GM18907 (cell line): ENCODE measurements around the gene MAP4K4.
"Not testable (repeated sequence)": the region's sequence is repeated elsewhere in the genome, so short reads cannot be mapped to it uniquely, and the experiment has no call there.

Source experiments
- ATAC-seq: cut with Tn5 transposase; IDR thresholded peaks from one replicate; pipeline ENCODE4 v1.9.1; 2021; ENCODE audit warnings: mild to moderate bottlenecking, moderate library complexity; ENCODE audit not compliant: unreplicated experiment

Gene MAP4K4

DNA sequence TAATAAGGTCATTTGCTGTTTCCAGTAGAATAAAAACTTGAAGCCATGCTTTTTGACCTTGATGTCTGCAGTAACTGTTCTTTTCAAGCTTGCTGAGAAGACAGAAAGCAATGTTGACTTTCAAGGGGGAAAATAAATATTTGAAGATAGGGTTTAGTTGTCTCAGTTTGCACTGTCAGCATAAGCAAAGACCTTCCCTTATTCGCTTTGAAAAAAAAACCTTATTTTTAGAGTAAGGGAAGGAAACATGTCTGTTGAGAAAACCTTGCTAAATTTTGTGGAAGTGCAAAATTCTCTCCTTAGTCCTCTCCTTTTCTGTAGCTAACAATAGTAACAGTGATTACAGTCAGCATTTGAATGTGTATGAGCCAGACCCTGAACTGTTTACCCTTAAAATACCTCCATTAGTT is 43.1 kb downstream of the MAP4K4 start:
- no peak for ATAC-seq

DNA sequence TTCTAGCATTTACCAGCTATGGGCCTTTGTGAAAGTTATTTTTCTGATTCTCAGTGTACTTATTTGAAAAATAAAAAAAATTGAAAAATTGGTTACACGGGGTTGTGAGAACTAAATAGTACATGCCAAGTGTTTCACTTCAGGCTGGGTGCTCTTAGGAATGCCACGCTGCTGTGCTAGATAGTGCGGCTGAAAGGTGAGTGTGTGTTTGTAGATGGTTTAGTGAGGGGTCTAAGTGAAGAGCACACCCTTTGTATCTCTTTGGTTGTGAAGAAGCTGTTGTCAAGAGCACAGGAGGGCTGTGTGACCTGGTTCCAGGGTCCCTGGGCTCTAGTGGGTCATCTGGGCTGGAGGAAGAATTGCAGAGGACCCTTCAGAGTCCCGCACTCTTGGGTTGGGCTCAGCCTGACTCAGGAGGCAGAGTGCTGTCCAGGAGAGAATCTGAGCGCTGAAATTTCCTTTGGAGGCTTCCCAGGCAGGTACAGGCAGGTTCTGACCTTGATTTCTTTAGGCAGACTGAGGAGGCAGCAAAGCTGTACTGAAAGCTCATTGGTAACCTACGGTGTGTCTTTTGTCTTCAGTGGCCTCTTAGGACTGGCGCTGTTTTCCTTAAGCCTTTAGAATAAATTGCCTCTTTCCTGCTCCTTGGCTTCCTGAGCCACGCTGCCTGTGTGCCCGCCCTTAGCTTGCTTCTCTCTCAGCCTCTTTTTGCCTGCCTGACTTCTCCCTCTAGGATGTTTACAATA is 44.4 kb downstream of the MAP4K4 start:
- ATAC-seq, result no peak

DNA sequence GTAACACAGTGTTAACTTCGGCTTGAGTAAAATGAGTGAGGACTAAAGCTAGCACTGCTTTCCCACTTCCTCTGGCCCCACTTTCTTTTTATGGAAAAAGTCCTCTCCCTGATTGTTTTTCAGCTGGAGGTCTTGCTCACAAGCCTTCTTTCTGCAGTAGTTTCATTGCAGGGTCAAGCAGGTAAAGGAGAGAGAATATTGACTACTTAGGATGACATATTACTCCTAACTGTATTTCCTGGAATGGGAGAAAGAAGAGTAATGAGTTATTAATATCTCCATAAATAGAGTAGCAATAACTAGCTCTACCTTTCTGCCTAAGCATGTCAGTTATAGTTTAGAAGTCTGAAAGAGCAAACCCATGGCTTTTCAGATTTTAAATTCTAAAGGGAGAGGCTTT is 45.0 kb downstream of the MAP4K4 start:
- ATAC-seq, result no peak

DNA sequence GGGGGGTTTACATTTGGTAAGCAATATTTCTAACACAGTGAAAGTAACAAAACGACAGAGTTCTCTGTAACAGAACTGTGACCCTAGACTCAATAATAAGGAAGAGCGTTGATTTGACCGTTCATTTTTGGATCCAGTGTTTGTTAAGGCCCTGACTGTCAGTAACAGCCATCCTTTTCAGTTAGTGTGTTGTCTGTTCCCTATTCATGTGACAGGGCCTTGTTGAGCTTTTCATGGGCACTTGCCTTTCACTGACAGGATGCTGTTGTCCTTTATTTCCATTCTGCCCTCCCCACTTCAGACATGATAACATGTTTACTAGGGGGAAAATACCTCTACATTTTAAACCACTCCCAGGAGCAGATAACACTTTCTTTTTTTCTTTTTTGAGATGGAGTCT is 45.8 kb downstream of the MAP4K4 start:
- ATAC-seq, result no peak

DNA sequence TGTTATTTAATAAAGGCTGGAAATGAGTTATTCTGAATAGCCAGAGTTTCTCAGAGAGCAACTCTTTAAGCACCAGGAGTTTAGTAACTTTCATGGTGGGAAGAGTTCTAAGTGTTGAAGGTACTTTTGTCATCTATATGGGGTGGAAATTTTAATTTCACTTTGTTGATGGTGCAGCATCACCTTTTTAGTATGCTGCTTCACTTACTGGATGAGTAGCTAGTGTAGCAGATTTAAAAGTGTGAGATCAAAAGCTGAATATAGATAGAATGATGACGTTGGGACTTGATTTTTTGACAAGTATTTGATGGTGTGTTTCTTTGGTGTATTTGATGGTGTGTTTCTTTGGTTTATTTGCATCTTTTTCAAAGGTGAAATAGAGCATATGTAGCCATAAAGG is 47.3 kb downstream of the MAP4K4 start:
- no peak for ATAC-seq

DNA sequence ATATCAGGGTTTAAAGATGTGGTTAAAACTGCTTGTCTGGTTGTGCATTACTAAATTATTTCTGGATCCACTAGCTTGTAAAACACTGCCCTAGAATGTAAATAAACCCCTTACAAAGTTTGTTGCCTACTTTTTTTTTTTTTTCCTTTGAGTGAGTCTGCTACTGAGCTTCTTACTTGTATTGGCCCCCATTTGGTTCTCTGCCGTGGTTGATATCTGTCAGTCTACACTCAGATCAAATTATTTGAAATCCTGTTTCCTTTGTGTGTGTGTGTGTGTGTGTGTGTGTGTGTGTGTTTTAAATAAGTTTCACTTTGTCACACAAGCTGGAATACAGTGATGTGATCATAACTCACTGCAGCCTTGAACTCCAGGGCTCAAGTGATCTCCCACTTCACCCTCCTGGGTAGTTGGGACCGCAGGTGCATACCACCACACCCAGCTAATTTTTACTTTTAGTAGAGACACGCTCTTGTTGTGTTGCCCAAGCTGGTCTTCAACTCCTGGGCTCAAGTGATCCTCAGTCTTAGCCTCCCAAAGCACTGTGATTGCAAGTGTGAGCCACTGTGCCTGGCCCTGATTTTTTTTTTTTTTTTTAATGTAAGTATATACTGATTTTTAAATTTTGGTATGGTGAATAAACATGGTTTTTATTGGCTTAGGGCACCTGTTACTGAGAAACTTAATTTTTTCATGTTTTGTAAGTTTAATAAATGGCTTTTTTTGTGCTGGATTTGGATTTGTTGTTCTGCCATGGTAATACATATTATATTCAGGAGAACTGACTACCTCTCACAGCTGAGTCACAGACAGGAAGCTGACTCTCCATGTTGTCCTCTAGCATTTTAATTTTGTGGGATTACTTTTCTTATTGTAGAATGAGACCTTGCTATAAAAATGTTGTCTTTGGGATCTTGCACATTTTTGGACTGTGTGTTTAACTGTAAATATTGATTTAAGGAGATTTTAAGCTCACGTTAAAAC is 48.5 kb downstream of the MAP4K4 start:
- no peak for ATAC-seq

DNA sequence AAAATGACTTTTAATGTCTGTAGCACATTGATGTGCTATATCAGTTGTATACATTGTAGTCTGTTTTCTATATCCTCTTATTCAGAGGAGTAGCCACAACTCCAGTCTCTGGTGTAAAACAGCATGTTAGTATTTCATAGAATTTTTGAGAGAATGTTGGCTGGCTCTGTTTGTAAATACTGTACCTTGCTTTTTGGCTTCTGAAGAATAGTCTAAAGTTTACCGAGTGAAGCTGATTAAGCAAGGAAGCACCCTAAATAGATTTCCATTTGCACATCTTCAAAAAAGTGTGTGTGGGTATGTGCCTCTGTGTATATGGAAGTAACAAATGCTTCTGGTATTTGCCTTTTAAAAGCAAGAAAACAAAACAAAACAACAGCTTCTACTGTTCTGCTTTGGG is 50.5 kb downstream of the MAP4K4 start:
- no peak for ATAC-seq

DNA sequence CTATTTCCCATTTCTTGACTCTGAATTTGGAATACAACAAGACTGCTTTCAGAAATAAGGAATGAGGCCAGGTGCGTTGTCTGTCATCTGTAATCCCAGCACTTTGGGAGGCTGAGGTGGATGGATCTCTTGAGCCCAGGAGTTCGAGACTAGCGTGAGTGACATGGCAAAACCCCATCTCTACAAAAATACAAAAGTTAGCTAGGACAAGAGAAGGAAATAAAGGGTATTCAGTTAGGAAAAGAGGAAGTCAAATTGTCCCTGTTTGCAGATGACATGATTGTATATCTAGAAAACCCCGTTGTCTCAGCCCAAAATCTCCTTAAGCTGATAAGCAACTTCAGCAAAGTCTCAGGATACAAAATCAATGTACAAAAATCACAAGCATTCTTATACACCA is 51.0 kb downstream of the MAP4K4 start:
- ATAC-seq, result not testable (repeated sequence)

DNA sequence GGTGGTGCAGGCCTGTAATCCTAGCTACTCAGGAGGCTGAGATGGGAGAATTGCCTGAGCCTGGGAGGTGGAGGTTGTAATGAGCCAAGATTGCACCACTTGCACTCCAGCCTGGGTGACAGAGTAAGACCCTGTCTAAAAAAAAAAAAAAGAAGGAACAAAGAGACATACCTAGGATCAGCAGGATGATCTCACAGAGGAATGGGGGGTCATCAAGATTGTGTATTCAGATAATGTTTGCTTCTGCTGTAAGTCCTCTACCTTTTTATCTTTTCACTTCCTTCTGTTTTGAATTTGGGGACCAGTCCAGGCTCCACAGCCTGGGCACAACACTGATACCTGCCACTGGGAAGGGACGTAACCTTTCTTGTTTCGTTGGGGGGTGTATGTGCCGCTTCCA is 53.2 kb downstream of the MAP4K4 start:
- no peak for ATAC-seq

DNA sequence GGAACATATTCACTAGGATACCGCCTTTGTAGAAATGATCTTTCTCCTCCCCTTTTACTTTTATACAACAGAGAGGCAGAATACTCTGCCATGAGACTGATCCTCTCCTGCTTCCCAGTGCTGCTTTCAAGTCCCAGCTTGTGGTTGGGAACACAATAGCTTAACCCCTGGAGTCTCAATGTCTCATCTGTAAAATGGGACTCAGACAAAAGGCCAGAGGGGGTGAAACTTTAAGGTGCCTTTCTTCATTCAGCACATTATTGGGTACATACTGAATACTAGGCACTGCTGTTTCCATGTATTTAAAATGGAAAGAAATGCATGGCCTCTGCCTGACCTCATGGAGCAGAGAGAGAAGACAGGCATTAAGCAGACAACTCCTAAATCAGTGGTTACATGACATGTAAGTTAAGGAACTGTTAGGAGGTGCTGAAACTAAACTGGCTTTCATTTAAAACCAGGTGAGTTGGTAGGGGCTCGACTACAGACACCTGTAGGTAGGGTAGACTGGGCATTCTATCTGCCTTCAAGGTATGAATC is 53.8 kb downstream of the MAP4K4 start:
- no peak for ATAC-seq

DNA sequence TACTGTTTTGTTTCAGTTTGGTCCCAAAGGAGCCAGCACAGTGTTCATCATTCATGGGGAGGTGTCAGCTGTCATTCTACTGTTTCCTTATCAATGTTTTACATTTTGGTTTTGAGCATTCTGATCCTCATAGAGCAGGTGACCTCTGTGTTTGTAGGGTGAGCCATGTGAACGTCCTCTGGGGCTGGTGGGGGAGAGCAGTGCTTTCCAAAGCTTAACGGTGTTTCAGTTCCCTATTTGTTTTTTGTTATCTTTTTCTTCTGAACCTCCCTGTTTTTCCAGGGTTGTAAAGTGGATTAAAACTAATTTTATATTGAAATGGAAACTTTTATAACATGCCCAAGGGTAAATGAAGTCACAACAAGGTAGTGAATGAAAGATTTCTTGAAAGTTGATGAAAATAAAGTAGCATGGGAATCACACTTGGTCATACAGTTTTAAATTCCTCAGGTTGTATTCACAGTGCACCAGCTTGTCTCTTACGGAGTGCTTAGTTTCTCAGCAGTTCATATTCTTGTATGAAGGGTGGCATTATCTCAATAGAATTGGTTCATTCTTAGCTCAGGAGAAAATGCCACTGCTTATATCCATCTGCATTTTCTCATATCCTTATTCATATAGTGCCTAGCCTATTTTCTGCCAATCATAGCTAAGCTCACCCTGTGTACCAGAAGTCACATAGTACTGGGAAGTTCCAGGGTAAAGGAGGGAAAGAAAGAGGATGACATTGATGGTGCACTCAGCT is 54.5 kb downstream of the MAP4K4 start:
- peak; percentile 93 for ATAC-seq

DNA sequence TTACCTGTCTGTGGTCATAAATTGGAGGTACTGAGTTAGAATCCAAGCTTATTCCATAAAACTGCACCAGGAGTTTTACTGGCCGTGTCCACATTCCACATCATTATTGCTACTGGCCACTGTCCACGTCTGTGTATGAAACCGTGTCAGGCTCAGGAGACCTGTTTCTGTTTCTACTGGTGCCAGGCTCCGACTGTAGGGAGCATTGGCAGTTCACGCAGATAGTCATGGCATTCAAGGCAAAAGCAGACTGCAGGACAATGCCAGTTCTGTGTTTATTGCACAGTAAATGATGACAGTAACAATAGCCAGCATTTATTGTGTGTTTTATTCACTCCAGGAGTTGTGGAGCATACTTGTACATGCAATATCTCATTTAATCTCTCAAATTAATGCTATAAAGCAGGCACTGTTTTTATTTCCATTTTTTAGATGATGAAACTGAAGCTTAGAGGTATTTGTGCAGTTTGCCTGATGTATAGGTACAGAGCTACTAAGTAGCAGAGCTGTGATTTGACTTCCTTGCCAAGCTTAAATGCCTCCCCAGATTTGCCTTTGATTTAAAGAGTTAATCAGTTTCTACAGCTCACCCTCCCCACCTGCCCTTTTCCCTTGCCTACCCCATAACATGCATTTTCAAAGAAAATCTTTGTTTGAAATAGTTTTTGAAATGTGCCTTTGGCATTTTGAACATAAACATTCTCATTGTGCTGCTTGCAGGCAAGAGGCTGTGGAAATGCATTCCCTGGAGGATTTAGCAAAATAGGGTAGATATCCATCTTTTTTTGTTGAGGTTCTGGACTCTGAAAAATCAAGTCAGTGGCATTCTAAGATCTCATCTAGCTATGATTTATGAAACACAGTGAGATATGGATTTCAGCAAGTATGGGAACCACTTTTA is 55.5 kb downstream of the MAP4K4 start:
- ATAC-seq, result no peak

DNA sequence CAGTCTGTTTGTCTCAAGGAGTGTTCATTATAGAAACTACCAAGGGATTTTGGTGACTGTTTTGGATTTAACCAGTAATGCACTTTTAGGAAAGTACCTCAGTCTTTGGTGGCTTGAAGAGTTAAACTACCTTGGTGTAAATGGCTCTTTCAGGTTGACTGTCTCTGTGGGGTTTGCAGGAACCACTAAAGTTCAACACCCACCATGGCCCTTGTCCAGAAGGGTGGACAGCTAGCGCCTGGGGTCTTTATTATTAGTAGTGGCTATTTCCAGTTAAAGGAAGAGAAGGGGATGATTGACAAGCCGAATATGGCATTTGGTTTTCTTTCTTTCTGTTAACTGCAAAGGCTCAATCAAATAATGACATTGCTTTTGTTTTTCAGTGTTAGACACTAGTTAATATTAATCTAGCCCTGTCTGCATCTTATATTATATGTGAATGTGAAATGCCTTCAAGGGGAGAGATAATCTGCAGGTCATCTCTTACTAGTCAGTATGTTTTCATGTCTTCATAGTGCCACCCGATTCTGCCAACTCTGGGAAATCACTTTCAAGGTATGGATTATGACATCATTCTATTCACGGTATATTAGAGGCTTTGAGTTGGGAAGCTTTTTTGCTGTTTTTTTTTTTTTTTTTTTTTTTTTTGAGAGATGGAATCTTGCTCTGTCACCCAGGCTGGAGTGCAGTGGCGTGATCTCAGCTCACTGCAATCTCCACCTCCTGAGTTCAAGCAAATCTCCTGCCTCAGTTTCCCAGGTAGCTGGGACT is 56.4 kb downstream of the MAP4K4 start:
- ATAC-seq, result peak; percentile 41

DNA sequence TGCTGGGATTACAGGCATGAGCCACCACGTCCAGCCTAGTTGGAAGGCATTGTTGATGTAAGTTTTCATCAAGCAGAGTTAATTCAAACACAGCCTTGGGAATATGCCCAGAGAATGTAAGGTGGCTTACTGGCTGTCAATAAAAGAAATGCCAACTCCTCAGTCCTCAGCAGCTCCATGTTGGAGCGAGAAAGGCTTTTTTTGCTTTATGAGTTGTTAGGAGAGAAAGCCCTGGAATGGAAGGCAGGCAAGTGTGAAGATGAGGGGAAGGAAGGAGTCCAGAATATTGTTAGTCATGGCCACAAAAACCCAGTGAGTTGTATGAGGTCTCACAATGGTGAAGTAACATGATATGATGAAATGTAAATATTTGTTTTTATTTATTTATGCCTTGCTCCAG is 57.1 kb downstream of the MAP4K4 start:
- ATAC-seq, result no peak

DNA sequence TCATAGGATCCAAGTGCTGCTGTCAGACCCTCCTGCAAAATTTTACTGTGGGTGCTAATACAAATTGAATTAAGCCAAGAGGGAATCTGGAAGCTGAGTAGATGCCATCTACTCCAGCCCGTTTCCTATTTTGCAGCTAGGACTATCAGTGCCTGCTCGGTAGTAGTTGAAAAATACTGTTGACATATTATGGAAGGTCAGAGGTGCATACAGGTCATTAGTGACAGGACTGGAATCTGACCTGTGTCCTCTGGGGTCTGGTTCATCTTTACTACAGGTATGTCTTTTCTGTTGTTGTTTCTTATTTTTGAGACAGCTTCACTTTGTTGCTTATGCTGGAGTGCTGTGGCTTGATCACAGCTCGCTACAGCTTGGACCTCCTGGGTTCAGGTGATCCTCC is 58.8 kb downstream of the MAP4K4 start:
- no peak for ATAC-seq

DNA sequence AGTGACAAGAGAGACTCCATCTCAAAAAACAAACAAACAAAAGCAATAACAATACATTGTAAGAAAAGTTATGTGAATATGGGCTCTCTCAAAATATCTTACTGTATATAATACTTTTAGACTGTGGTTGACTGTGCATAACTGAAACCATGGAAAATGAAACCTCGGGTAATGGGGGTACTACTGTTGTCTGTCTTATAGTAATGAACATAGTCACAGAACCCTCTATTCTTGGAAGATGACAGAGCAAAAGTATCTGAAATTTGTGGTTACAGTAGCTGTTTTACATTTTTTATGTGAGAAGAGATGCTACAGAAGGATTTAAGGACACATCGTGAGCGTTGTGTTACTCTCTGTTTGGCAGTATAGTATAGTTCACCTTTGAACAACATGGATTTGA is 60.5 kb downstream of the MAP4K4 start:
- ATAC-seq, result peak; percentile 50

DNA sequence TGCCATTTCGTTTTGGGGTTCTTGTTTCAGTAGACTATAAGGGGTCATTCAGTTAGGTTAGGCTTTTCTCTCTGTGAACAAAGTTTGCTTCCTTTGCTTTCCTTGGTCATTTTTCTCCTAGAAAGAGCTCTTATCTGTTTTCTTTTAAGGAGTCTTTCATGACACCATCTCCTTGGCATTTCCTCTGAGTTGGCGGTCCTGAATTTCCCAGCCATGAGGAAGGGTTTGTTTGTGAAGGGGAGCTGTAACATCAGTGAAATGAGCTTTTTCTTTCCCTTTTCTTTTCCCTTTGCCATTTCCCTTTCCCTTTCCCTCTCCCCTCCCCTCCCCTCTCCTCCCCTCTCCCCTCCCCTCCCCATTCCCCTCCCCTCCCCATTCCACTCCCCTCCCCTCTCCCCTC is 61.7 kb downstream of the MAP4K4 start:
- no peak for ATAC-seq

DNA sequence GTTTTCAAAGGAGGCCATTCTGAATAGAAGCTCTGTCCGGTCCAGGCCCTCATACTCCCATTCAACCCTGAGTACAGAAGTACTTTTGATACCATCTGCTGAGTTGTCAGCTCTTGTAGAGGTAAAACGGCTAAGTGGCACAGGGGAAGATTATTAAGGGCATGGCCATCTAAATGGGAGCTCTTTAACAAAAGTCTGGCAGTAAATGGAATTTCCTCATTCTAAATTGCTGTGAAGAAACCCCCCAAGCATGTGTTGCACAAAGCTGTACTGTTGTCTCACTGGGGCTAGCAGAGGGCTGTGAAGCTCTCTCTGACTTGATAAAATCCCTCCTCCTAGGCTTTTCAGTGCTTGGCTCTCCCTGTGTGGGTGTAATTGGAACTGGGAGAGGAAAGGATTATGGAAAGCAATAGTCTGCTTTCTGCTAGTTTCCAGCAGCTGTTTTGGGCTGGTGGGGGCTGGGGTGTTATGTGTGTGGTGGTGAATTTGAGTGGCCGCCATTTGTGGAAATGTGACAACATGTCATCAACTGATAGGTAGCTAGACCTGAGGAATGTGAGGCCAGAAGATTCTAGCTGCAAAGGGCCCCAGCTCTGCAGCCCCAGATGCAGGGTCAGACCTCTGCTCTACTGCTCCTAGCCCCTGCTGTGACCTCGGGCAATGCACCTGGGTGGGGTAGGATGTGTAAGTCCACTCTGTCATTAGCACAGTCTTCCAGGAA is 65.1 kb downstream of the MAP4K4 start:
- no peak for ATAC-seq
